OCI-LY7 (cell line): ENCODE results near the gene ARHGAP28. TPM values are rescaled to one million over a fixed set of nuclear protein-coding genes. Genes with fewer than 3 reads are reported as not detected.

Experiments used
- BruUV-seq: library from RNA; stranded (reverse); fragments of 400-500 nt; replicated peaks from 2 replicates; lab custom pipeline; 2021; lab: Mats Ljungman, UMichigan
- CTCF ChIA-PET: fragments of 300-600 bp; sonication (Branson Sonifier 250); formaldehyde crosslinking; loops from one replicate; lab custom pipeline; 2022; ENCODE audit warnings: antibody characterized with exemption; ENCODE audit not compliant: unreplicated experiment; lab: Charles Lee
- POLR2A ChIA-PET: fragments of 300-600 bp; sonication (Branson Sonifier 250); formaldehyde crosslinking; loops from one replicate; lab custom pipeline; 2022; ENCODE audit warnings: antibody characterized with exemption; lab: Charles Lee
- DNase-seq: peaks from one replicate; pipeline ENCODE4 v3.0.0-alpha.2; 2015; ENCODE audit warnings: low spot score
- H2AFZ ChIP-seq: fragments of 200-600 bp; sonication (generic), shearing (Covaris generic); 2 replicates; pipeline ENCODE4 v1.6.1; 2014; ENCODE audit warnings: mild to moderate bottlenecking, antibody characterized with exemption, low read length, moderate library complexity
- H3K27ac ChIP-seq: fragments of 200-600 bp; sonication (generic); 2 replicates; pipeline ENCODE4 v1.5.1; 2014; ENCODE audit warnings: mixed run types, low read depth, mild to moderate bottlenecking, moderate library complexity, low read length, inconsistent platforms; ENCODE audit not compliant: poor library complexity, severe bottlenecking
- H3K36me3 ChIP-seq: fragments of 200-600 bp; sonication (generic); 2 replicates; pipeline ENCODE4 v1.6.1; 2014; ENCODE audit warnings: mild to moderate bottlenecking, antibody characterized with exemption, low read length, moderate library complexity, mixed read lengths; ENCODE audit not compliant: insufficient read depth
- H3K4me1 ChIP-seq: fragments of 200-600 bp; sonication (generic); 2 replicates; pipeline ENCODE4 v1.5.1; 2014; ENCODE audit warnings: mild to moderate bottlenecking, low read length; ENCODE audit not compliant: insufficient read depth, poor library complexity, severe bottlenecking
- H3K4me2 ChIP-seq: fragments of 200-600 bp; sonication (generic); 2 replicates; pipeline ENCODE4 v1.6.1; 2014; ENCODE audit warnings: mild to moderate bottlenecking, low read length
- H3K4me3 ChIP-seq: fragments of 200-600 bp; sonication (generic); 2 replicates; pipeline ENCODE4 v1.5.1; 2014; ENCODE audit warnings: mild to moderate bottlenecking, low read depth, low read length; ENCODE audit not compliant: poor library complexity, severe bottlenecking
- H3K79me2 ChIP-seq: fragments of 200-600 bp; sonication (generic); 2 replicates; pipeline ENCODE4 v1.6.1; 2016; ENCODE audit warnings: low read depth, mild to moderate bottlenecking, low read length, moderate library complexity, mixed read lengths; ENCODE audit not compliant: insufficient read depth
- H3K9me2 ChIP-seq: fragments of 200-600 bp; sonication (generic); 2 replicates; pipeline ENCODE4 v1.6.1; 2016; ENCODE audit warnings: mild to moderate bottlenecking, low read length, mixed read lengths; ENCODE audit not compliant: insufficient read depth
- H3K9me3 ChIP-seq: fragments of 200-600 bp; sonication (generic); 2 replicates; pipeline ENCODE4 v1.6.1; 2014; ENCODE audit warnings: mild to moderate bottlenecking, mixed run types, low read length, mixed read lengths
- H4K20me1 ChIP-seq: fragments of 200-600 bp; sonication (generic); 2 replicates; pipeline ENCODE4 v1.6.1; 2014; ENCODE audit warnings: mild to moderate bottlenecking, antibody characterized with exemption, low read length, moderate library complexity, mixed read lengths; ENCODE audit not compliant: insufficient read depth
- EZH2phosphoT487 ChIP-seq: fragments of 200-600 bp; sonication (generic); IDR thresholded peaks from 2 replicates; pipeline ENCODE4 v1.6.1; 2018; ENCODE audit warnings: low read depth, borderline replicate concordance, mild to moderate bottlenecking, mixed run types, antibody characterized with exemption, low read length, moderate library complexity, mixed read lengths
- intact Hi-C: fragments of 100-400 bp; cut with micrococcal nuclease; formaldehyde crosslinking; loops from one replicate; pipeline ENCODE4 v1.10.0; 2022; ENCODE audit not compliant: unreplicated experiment
- total RNA-seq, 2 experiments: library from RNA; depleted of rRNA in 1 of 2; stranded (reverse); fragments of >200 nt in 1 of 2; shearing (Covaris generic) in 1 of 2; gene quantifications; 2 replicates each; pipeline ENCODE4 v1.2.3, GENCODE V29; 2014 to 2022
- TF ChIP-seq, protein P1 (sequence below): fragments of 200-600 bp; sonication (generic); conservative IDR thresholded peaks from 2 replicates; pipeline ENCODE4 v1.5.1; 2014; ENCODE audit warnings: mild to moderate bottlenecking, antibody characterized with exemption, low read length, moderate library complexity, mixed read lengths

ARHGAP28 gene
- total RNA-seq, 2 experiments from 2014 or later = not detected

DNA sequence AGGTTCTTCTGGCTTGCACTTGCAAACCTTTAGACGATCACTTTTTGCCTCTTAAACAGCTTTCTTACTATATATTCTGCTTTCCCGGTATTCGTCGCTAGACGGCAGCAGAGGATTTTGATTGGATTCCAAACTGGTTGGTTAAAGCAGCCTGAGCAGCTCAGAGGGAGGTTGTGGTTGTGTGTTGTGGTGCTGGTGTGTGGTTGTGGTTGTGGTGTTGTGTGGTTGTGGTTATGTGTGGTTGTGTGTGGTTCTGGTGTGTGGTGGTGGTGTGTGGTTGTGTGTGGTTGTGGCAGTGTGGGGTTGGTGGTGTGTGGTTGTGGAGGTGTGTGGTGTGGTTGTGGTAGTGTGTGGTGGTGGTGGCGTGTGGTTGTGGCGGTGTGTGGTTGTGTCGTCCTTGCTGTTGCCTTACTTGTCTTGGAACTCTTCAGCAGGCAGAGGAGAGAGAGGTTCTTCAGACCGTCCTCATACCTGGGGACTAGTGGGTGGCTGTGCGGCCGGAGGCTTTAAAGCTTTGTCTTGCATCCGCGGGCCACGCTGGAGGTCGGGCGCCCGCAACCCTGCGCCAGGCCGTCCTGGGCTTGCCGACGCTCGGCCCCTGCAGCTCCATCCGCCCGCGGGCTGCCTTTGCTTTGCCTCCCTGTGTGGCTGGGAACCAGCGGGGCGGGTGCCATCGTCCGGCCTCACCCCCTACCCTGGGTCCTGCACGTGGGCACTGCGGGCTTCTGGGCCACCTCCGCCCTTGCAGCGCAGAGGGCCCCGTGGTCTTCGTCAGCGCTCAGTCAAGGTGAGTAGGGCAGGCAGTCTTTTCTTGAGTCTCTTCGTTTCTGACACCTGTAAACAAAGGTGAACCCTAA is 190.8 kb downstream of the ARHGAP28 start:
- intact Hi-C loops = no loop called here
- CTCF ChIA-PET = no interaction called here
- Histone ChIP-seq H3K79me2 (no peaks in the 10 kb centered on the region), H4K20me1 (no peaks in the 10 kb centered on the region), H3K36me3 (no peaks in the 10 kb centered on the region), H3K27ac (no peak overlapping the region), H3K4me1 (no peaks in the 10 kb centered on the region), H3K9me2 (no peaks in the 10 kb centered on the region), H2AFZ (no peak overlapping the region), H3K9me3 (no peaks in the 10 kb centered on the region), H3K4me3 (no peak overlapping the region), H3K4me2 (no peak overlapping the region)
- BruUV-seq = no TSS peak
- POLR2A ChIA-PET = no interaction called here
- DNase-seq = peak; percentile 29
- TF ChIP-seq, protein P1, sequence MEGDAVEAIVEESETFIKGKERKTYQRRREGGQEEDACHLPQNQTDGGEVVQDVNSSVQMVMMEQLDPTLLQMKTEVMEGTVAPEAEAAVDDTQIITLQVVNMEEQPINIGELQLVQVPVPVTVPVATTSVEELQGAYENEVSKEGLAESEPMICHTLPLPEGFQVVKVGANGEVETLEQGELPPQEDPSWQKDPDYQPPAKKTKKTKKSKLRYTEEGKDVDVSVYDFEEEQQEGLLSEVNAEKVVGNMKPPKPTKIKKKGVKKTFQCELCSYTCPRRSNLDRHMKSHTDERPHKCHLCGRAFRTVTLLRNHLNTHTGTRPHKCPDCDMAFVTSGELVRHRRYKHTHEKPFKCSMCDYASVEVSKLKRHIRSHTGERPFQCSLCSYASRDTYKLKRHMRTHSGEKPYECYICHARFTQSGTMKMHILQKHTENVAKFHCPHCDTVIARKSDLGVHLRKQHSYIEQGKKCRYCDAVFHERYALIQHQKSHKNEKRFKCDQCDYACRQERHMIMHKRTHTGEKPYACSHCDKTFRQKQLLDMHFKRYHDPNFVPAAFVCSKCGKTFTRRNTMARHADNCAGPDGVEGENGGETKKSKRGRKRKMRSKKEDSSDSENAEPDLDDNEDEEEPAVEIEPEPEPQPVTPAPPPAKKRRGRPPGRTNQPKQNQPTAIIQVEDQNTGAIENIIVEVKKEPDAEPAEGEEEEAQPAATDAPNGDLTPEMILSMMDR = peak; percentile 75
- no peak for TF ChIP-seq EZH2phosphoT487

DNA sequence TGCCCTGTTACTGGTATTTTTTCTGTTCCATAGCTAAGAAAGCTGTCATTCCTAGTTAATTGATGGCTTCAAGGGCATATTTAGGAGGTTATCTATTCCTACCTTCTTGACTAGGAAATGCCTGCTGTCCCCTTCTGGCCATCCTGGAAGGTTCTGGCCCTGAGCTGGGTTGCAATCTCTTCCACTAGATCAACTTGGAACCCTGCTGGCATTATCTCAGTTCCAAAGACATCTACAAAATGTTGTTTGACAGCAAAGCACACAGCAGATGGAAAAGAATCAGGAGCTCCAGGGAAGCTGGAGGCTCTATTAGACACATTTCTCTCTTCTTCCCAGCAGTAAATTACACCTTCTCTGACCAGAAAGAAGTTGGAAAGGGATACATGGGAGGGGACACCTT is 192.1 kb downstream of the ARHGAP28 start:
- H3K36me3 ChIP-seq = no peaks in the 10 kb centered on the region
- no peaks in the 10 kb centered on the region for H3K79me2 ChIP-seq
- intact Hi-C loops = no loop called here
- no peak overlapping the region for H3K4me2 ChIP-seq
- no peak for DNase-seq
- no peak overlapping the region for H3K27ac ChIP-seq
- BruUV-seq = no TSS peak
- H4K20me1 ChIP-seq = no peaks in the 10 kb centered on the region
- no peak overlapping the region for H3K4me3 ChIP-seq
- H3K9me2 ChIP-seq = no peaks in the 10 kb centered on the region
- no peaks in the 10 kb centered on the region for H3K4me1 ChIP-seq
- POLR2A ChIA-PET = no interaction called here
- CTCF ChIA-PET = no interaction called here
- no peaks in the 10 kb centered on the region for H3K9me3 ChIP-seq
- H2AFZ ChIP-seq = no peak overlapping the region
- TF ChIP-seq EZH2phosphoT487 = no peak
- TF ChIP-seq, protein P1 = no peak

DNA sequence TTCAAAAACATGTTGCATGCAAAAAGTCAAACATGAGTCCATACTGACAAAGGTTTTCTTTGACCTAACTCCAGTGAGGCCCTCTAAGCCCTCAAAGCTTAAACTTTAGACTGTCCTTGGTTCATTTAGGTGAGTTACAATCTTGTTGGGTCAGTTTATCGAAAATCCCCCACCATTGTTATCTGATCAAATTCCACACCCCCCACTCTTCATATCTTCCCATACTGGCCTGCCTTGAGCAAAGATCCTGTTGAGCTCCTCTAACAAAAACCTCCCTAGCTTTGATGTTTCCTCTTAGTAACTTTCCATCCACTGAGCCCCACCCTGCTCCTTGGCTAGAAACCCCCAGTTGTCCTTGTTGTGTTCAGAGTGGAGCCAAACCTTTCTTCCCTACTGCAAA is 193.7 kb downstream of the ARHGAP28 start:
- Histone ChIP-seq H3K9me2 (no peaks in the 10 kb centered on the region), H3K27ac (no peak overlapping the region), H3K36me3 (no peaks in the 10 kb centered on the region), H2AFZ (no peak overlapping the region), H3K4me3 (no peak overlapping the region), H3K9me3 (no peaks in the 10 kb centered on the region), H3K4me2 (no peak overlapping the region), H4K20me1 (no peaks in the 10 kb centered on the region), H3K79me2 (no peaks in the 10 kb centered on the region), H3K4me1 (no peaks in the 10 kb centered on the region)
- TF ChIP-seq, protein P1 = no peak
- no peak for TF ChIP-seq EZH2phosphoT487
- BruUV-seq = no TSS peak
- no peak for DNase-seq
- POLR2A ChIA-PET = no interaction called here
- CTCF ChIA-PET = no interaction called here
- intact Hi-C loops = no loop called here
